Panc1 (cell line): ENCODE data around the gene WDR20. TPM values are rescaled to one million over a fixed set of nuclear protein-coding genes. Genes with fewer than 3 reads are reported as not detected.

ENCODE experiments used
- ATAC-seq: fragments of 200-7000 bp; cut with Tn5 transposase; 2 replicates; pipeline ENCODE4 v1.9.1; 2020; ENCODE audit warnings: mild to moderate bottlenecking, moderate library complexity
- BruUV-seq: library from RNA; stranded (reverse); fragments of 400-500 nt; replicated peaks from 2 replicates; lab custom pipeline; 2021; lab: Mats Ljungman, UMichigan
- CTCF ChIA-PET: fragments of 300-600 bp; sonication (Branson Sonifier 250); formaldehyde crosslinking; loops from one replicate; lab custom pipeline; 2022; ENCODE audit warnings: antibody characterized with exemption; lab: Charles Lee
- POLR2A ChIA-PET: fragments of 300-600 bp; sonication (Branson Sonifier 250); formaldehyde crosslinking; loops from one replicate; lab custom pipeline; 2022; ENCODE audit warnings: antibody characterized with exemption; lab: Charles Lee
- DNase-seq: peaks from one replicate; pipeline ENCODE4 v3.0.0-alpha.2; 2010; ENCODE audit warnings: low read depth, low spot score
- H3K27ac ChIP-seq: 2 replicates; pipeline ENCODE4 v1.5.1; 2011; ENCODE audit warnings: mild to moderate bottlenecking, low read length, inconsistent platforms
- H3K27me3 ChIP-seq: fragments of 200-500 bp; sonication (Bioruptor generic); 2 replicates; pipeline ENCODE4 v1.6.0; 2014; ENCODE audit warnings: low read length, inconsistent platforms; ENCODE audit not compliant: control insufficient read depth, insufficient read depth
- H3K36me3 ChIP-seq: fragments of 200-500 bp; sonication (Bioruptor generic); 2 replicates; pipeline ENCODE4 v1.5.1; 2014; ENCODE audit warnings: inconsistent platforms, mild to moderate bottlenecking, low read length, moderate library complexity; ENCODE audit not compliant: control insufficient read depth, insufficient read depth
- H3K4me1 ChIP-seq: 2 replicates; pipeline ENCODE4 v1.5.1; 2011; ENCODE audit warnings: inconsistent platforms, mild to moderate bottlenecking, low read length, moderate library complexity; ENCODE audit not compliant: control insufficient read depth, insufficient read depth
- H3K4me3 ChIP-seq, 2 experiments: 2 replicates each; pipeline ENCODE4 v1.5.1; 2011 to 2012; ENCODE audit warnings: low read depth in 2 of 2, low read length in 2 of 2, mild to moderate bottlenecking in 2 of 2, inconsistent platforms in 1 of 2, moderate library complexity in 1 of 2
- H3K9me3 ChIP-seq: fragments of 200-500 bp; sonication (Bioruptor generic); 2 replicates; pipeline ENCODE4 v1.5.1; 2014; ENCODE audit warnings: low read depth, mild to moderate bottlenecking, inconsistent platforms, low read length, moderate library complexity; ENCODE audit not compliant: control insufficient read depth, insufficient read depth
- POLR2AphosphoS5 ChIP-seq: IDR thresholded peaks from 2 replicates; pipeline ENCODE4 v1.6.1; 2012; ENCODE audit warnings: mild to moderate bottlenecking, low read depth, low read length, moderate library complexity
- SIN3A ChIP-seq: IDR thresholded peaks from 2 replicates; pipeline ENCODE4 v1.6.1; 2012; ENCODE audit warnings: low read depth, mild to moderate bottlenecking, low read length, moderate library complexity, borderline replicate concordance; ENCODE audit not compliant: insufficient read depth
- TCF7L2 ChIP-seq: IDR thresholded peaks from 2 replicates; pipeline ENCODE4 v1.6.1; 2011; ENCODE audit warnings: mild to moderate bottlenecking, low read depth, low read length, inconsistent platforms
- in situ Hi-C: cut with HindIII; loops from 2 replicates; pipeline ENCODE4 v1.10.0; 2016; ENCODE audit warnings: low sequenced_read_pairs, low pct_unique_long_range_greater_than_20kb
- intact Hi-C: fragments of 100-400 bp; cut with micrococcal nuclease; formaldehyde crosslinking; loops from one replicate; pipeline ENCODE4 v1.10.0; 2022; ENCODE audit not compliant: unreplicated experiment
- total RNA-seq: library from RNA; stranded (reverse); gene quantifications from one replicate; pipeline ENCODE4 v1.2.1, GENCODE V29; 2021; ENCODE audit not compliant: unreplicated experiment
- TF ChIP-seq, protein P1 (sequence below): fragments of 450-650 bp; IDR thresholded peaks from 2 replicates; pipeline ENCODE4 v1.5.1; 2017; ENCODE audit warnings: mild to moderate bottlenecking
- TF ChIP-seq, protein P2 (sequence below), 2 experiments: IDR thresholded peaks; 2 replicates each; pipeline ENCODE4 v1.6.1; 2011 to 2012; ENCODE audit warnings: low read depth in 2 of 2, control low read depth in 1 of 2, low read length in 1 of 2, mild to moderate bottlenecking in 1 of 2, moderate library complexity in 1 of 2; ENCODE audit not compliant: insufficient read depth in 1 of 2

The WDR20 gene
- total RNA-seq, 1 experiment from 2014 or later = 20.2 TPM

- intact Hi-C loops = no loop called here
- CTCF ChIA-PET = no interaction called here
Observed at GRCh38 chr14:102249981-102250380, 110.3 kb downstream of the WDR20 start.

GRCh38 chr14:102250636-102251035 is 110.9 kb downstream of the WDR20 start:
- in situ Hi-C loops (no loop called here), intact Hi-C loops (no loop called here)
- Histone ChIP-seq H3K27ac (no peak overlapping the region), H3K9me3 (no peaks in the 10 kb centered on the region), H3K4me1 (no peaks in the 10 kb centered on the region), H3K4me3 (no peak overlapping the region), H3K36me3 (no peaks in the 10 kb centered on the region), H3K27me3 (no peaks in the 10 kb centered on the region)
- ATAC-seq (no peak), DNase-seq (no peak)
- TF ChIP-seq, protein P1, sequence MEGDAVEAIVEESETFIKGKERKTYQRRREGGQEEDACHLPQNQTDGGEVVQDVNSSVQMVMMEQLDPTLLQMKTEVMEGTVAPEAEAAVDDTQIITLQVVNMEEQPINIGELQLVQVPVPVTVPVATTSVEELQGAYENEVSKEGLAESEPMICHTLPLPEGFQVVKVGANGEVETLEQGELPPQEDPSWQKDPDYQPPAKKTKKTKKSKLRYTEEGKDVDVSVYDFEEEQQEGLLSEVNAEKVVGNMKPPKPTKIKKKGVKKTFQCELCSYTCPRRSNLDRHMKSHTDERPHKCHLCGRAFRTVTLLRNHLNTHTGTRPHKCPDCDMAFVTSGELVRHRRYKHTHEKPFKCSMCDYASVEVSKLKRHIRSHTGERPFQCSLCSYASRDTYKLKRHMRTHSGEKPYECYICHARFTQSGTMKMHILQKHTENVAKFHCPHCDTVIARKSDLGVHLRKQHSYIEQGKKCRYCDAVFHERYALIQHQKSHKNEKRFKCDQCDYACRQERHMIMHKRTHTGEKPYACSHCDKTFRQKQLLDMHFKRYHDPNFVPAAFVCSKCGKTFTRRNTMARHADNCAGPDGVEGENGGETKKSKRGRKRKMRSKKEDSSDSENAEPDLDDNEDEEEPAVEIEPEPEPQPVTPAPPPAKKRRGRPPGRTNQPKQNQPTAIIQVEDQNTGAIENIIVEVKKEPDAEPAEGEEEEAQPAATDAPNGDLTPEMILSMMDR = no peak
- TF ChIP-seq SIN3A (no peak), POLR2AphosphoS5 (no peak), TCF7L2 (no peak)
- TF ChIP-seq, protein P2, sequence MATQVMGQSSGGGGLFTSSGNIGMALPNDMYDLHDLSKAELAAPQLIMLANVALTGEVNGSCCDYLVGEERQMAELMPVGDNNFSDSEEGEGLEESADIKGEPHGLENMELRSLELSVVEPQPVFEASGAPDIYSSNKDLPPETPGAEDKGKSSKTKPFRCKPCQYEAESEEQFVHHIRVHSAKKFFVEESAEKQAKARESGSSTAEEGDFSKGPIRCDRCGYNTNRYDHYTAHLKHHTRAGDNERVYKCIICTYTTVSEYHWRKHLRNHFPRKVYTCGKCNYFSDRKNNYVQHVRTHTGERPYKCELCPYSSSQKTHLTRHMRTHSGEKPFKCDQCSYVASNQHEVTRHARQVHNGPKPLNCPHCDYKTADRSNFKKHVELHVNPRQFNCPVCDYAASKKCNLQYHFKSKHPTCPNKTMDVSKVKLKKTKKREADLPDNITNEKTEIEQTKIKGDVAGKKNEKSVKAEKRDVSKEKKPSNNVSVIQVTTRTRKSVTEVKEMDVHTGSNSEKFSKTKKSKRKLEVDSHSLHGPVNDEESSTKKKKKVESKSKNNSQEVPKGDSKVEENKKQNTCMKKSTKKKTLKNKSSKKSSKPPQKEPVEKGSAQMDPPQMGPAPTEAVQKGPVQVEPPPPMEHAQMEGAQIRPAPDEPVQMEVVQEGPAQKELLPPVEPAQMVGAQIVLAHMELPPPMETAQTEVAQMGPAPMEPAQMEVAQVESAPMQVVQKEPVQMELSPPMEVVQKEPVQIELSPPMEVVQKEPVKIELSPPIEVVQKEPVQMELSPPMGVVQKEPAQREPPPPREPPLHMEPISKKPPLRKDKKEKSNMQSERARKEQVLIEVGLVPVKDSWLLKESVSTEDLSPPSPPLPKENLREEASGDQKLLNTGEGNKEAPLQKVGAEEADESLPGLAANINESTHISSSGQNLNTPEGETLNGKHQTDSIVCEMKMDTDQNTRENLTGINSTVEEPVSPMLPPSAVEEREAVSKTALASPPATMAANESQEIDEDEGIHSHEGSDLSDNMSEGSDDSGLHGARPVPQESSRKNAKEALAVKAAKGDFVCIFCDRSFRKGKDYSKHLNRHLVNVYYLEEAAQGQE (IDR thresholded peaks at IDR 0.05; ENCODE audit: insufficient read depth in 1 of 2, low read depth in 2 of 2, low read length in 1 of 2) = no peak
- BruUV-seq = no TSS peak
- POLR2A ChIA-PET = no interaction called here
- CTCF ChIA-PET = no interaction called here

More at GRCh38 chr14:102249981-102250380, 110.3 kb downstream of the WDR20 start:
- no peaks in the 10 kb centered on the region for H3K27me3 ChIP-seq
- POLR2A ChIA-PET = interaction anchor here (0.6 kb wide), 2 partner anchors 32 to 929 kb away, joined by 3 to 4 read pairs; no protein-coding TSS in a partner anchor
- H3K4me3 ChIP-seq = no peak overlapping the region
- in situ Hi-C loops = no loop called here
- no peaks in the 10 kb centered on the region for H3K4me1 ChIP-seq
- TF ChIP-seq SIN3A (no peak), TCF7L2 (no peak), POLR2AphosphoS5 (no peak)
- TF ChIP-seq, protein P1 = no peak
- TF ChIP-seq, protein P2 (IDR thresholded peaks at IDR 0.05; ENCODE audit: insufficient read depth in 1 of 2, low read depth in 2 of 2, low read length in 1 of 2) = no peak
- H3K9me3 ChIP-seq = no peaks in the 10 kb centered on the region
- BruUV-seq = no TSS peak
- no peaks in the 10 kb centered on the region for H3K36me3 ChIP-seq
- no peak for ATAC-seq
- no peak overlapping the region for H3K27ac ChIP-seq
- DNase-seq = no peak
